ENCODE data around the gene KLHL17. TPM values are rescaled to one million over a fixed set of nuclear protein-coding genes. Genes with fewer than 3 reads are reported as not detected.

The KLHL17 gene
- total RNA-seq, 1 donor from 2014 or later = 19.6 TPM

GRCh38 chr1:952201-952600 is 8.2 kb upstream of the KLHL17 start:
- Histone ChIP-seq H3K27ac (no peak overlapping the region), H3K27me3 (no peaks in the 10 kb centered on the region), H3K36me3 (peaks cover 0 to 87% of the 10 kb centered on the region in 2 donors), H3K9me3 (no peaks in the 10 kb centered on the region), H3K4me1 (peaks cover 2% of the 10 kb centered on the region), H3K4me3 (no peak overlapping the region)
- no peak for DNase-seq (ENCODE audit: extremely low spot score in 2 of 2)
- no peak for TF ChIP-seq POLR2A (IDR thresholded peaks at IDR 0.05)
- no peak for TF ChIP-seq CTCF (IDR thresholded peaks at IDR 0.05)
- TF ChIP-seq POLR2AphosphoS5 (IDR thresholded peaks at IDR 0.05; ENCODE audit: insufficient read depth in 1 of 2, low read depth in 1 of 2) = no peak
- intact Hi-C loops (cut with DNase I) = no loop called here

GRCh38 chr1:952603-953002 is 7.8 kb upstream of the KLHL17 start:
- H3K4me3 ChIP-seq = no peak overlapping the region
- no peak for DNase-seq (ENCODE audit: extremely low spot score in 2 of 2)
- H3K9me3 ChIP-seq = no peaks in the 10 kb centered on the region
- peaks cover 0 to 87% of the 10 kb centered on the region in 2 donors for H3K36me3 ChIP-seq
- intact Hi-C loops (cut with DNase I) = no loop called here
- no peak overlapping the region for H3K27ac ChIP-seq
- H3K4me1 ChIP-seq = peaks cover 6% of the 10 kb centered on the region
- no peaks in the 10 kb centered on the region for H3K27me3 ChIP-seq
- TF ChIP-seq POLR2AphosphoS5 (IDR thresholded peaks at IDR 0.05; ENCODE audit: insufficient read depth in 1 of 2, low read depth in 1 of 2) = no peak
- no peak for TF ChIP-seq CTCF (IDR thresholded peaks at IDR 0.05)
- no peak for TF ChIP-seq POLR2A (IDR thresholded peaks at IDR 0.05)

GRCh38 chr1:953524-954320 is 6.7 kb upstream of the KLHL17 start:
- no peaks in the 10 kb centered on the region for H3K9me3 ChIP-seq
- H3K27ac ChIP-seq = no peak overlapping the region
- no peaks in the 10 kb centered on the region for H3K27me3 ChIP-seq
- DNase-seq (ENCODE audit: extremely low spot score in 2 of 2) = no peak
- TF ChIP-seq POLR2AphosphoS5 (IDR thresholded peaks at IDR 0.05; ENCODE audit: insufficient read depth in 1 of 2, low read depth in 1 of 2) (no peak), CTCF (IDR thresholded peaks at IDR 0.05) (no peak), POLR2A (IDR thresholded peaks at IDR 0.05) (no peak)
- intact Hi-C loops (cut with DNase I) = no loop called here
- peaks cover 0 to 79% of the 10 kb centered on the region in 2 donors for H3K36me3 ChIP-seq
- H3K4me3 ChIP-seq = no peak overlapping the region
- peaks cover 17% of the 10 kb centered on the region for H3K4me1 ChIP-seq

GRCh38 chr1:954927-955326 is 5.5 kb upstream of the KLHL17 start:
- intact Hi-C loops (cut with DNase I) = no loop called here

More at GRCh38 chr1:954927-955326, 5.5 kb upstream of the KLHL17 start:
- TF ChIP-seq POLR2A (IDR thresholded peaks at IDR 0.05) = no peak
- no peak for TF ChIP-seq POLR2AphosphoS5 (IDR thresholded peaks at IDR 0.05; ENCODE audit: insufficient read depth in 1 of 2, low read depth in 1 of 2)
- TF ChIP-seq CTCF (IDR thresholded peaks at IDR 0.05) = no peak
- DNase-seq (ENCODE audit: extremely low spot score in 2 of 2) = no peak
- H3K9me3 ChIP-seq = no peaks in the 10 kb centered on the region
- no peaks in the 10 kb centered on the region for H3K27me3 ChIP-seq
- H3K4me1 ChIP-seq = peaks cover 23% of the 10 kb centered on the region
- no peak overlapping the region for H3K4me3 ChIP-seq
- no peak overlapping the region for H3K27ac ChIP-seq
- H3K36me3 ChIP-seq = peaks cover 0 to 70% of the 10 kb centered on the region in 2 donors

Data from vagina (tissue), 2 donors.